Measurements from ENCODE around the gene EVL.

- TF ChIP-seq TCF4 (CRISPR knock-in tag; IDR thresholded peaks at IDR 0.05; ENCODE audit: borderline replicate concordance) (no peak), PPARA (CRISPR knock-in tag; IDR thresholded peaks at IDR 0.05; ENCODE audit: borderline replicate concordance) (no peak), GLIS3 (CRISPR knock-in tag; IDR thresholded peaks at IDR 0.05) (no peak), ZFP3 (CRISPR knock-in tag; IDR thresholded peaks at IDR 0.05) (no peak), BACH2 (CRISPR knock-in tag; IDR thresholded peaks at IDR 0.05; ENCODE audit: borderline replicate concordance) (no peak), CREB5 (CRISPR knock-in tag; IDR thresholded peaks at IDR 0.05; ENCODE audit: low read depth) (no peak), TSHZ2 (CRISPR knock-in tag; IDR thresholded peaks at IDR 0.05) (no peak)
Measured at GRCh38 chr14:100065942-100066574, 836 bp downstream of the EVL start.

Data from SK-N-SH treated with all-trans-retinoic acid at 6 μM for 48 hours (cell line).